ENCODE data around the gene DUSP18.
"Not testable (repeated sequence)": the region's sequence is repeated elsewhere in the genome, so short reads cannot be mapped to it uniquely, and the experiment has no call there.

DUSP18 gene

DNA sequence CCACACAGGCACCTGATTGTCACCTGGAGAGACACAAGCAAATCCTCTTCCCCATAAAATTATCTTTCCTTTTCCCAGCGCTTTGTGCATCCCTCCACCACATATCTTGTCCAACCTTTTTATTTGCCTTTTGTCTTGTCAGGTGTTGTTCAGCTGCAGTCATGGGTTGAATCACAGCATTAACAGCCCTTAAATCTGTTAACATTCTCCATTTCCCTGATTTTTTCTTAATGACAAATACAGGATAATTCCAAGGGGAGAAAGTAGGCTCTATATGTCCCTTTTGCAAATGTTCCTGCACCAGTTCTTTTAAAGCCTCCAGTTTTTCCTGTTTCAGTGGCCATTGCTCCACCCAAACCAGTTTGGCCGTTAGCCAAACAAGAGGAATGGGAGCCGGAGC is 8.9 kb upstream of the DUSP18 start:
- DNase-seq: not testable (repeated sequence)

DNA sequence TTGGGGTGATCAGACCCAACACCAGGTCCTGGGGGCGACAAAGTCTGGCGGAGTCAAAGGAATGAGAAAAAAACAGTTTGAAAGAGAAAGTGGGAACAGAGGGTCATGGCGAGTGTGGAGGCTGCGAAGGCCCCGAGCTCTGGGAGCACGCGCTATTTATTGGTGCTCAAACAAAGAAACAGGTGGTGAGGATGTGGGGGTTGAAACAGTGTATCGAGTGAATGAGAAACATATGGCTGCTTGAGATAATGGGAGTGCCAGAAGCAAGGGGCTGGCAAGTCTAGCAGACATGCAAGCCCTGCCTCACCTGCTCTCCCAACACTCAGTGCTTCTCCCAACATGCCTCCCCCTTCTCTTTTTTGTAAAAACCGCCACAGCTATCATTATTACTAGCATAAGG is 7.8 kb upstream of the DUSP18 start:
- no peak for DNase-seq

DNA sequence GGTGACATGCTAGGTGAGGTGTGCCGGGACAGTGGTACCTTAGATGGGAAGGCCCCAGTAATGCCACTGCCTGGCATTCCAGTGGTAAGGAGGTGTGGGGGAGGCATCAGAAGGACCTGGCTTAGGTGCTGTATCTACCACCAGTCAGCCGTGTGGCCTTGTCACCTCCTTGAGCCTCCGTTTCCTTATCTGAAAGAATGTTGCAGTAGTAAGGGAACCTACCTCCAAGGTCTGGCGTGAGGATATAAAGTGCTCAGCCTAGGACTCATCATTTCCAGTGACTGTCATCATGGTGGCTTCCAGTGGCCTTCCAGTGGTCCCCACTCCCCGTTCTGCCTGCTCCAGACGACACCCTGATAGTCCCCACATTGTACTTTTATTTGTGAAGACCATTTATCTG is 6.8 kb upstream of the DUSP18 start:
- DNase-seq: no peak

DNA sequence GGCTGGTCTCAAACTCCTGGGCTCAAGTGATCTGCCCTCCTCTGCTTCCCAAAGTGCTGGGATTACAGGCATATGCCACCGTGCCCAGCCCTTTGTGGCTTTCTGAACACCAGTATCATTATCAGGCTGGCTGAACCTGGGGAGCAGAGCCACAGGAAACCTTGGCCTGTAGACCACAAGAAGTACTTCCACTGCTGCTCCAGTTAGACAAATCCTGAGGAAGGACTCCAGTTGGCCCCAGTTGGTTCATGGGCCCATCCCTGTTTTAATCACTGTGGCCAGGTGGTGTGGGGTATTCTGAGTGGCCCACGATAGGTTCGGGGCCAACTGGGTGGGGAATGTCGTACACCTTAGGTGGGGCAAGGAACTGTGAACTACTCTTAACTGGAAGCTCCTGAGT is 5.5 kb upstream of the DUSP18 start:
- no peak for DNase-seq

DNA sequence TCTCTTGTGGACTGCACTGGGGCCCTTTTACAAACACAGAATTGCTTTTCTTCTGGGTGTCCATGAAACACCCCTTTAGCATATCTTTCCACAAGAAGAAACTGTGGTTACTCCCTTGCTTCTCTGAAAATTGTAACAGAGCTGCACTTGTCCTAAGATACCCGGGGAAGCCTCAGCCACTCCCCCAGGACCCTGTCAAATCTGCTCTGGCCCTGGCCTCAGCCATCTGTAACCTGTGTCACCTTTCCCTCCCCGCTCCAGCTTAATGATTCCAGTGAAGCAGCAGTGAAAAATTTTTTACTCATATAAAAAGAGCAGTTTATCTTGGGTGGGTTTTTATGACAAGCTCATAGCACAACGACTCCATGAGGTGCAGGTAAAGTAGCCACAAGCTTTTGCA is 3.4 kb upstream of the DUSP18 start:
- DNase-seq: no peak

DNA sequence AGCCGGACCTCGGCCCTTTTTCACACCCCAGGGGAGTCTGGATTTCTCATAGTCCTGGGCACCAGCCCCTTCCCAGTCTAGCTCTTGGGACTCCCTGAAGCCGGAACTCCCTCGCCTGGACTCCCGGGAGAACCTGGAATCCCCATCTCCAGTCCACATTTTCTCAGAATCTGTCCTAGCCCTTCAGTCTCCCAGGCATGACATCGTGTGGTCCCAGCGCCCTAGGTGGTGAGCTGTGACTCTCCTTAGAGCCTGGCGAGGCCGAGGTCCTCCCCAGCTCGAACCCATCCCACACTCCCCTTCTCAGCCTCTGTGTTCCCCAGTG is 673 bp upstream of the DUSP18 start:
- DNase-seq: no peak

DNA sequence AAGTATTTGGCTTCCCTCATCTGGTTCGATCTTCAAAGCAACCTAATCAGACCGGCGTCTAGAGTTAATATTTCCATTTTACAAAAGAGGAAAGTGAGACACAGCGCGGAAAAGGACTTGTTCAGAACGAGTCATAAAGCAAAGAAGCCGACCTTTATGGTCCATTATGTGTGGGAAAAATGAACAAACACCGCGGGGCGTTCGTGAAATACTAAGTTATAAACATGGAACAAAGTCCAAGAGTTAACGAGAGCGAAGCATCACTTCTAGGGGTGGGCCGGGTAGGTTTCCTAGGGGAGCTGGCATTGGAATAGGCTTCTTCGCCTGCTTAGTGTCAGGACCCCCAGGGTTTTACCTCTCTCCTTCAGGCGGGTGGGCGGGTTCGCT is 575 bp downstream of the DUSP18 start:
- no peak for DNase-seq

DNA sequence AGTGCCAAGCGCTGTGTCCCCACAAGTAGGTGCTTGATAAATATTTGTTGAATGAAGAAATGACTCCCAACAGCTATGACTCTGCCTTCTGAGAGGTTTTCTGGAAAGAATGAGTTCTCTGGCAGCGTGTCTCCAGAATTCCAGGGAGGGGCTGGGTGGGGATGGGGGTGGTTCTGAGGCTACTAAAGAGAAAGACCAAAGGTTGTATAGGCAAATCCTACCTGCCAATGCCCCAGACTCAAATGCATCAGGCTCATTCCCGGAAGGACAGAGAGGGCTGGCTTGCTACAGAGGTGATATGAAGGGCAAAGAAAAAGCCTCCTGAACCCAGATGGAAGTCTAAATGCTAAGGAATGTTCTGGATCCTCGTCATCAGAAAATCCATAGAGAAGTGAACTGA is 1.9 kb downstream of the DUSP18 start:
- no peak for DNase-seq

DNA sequence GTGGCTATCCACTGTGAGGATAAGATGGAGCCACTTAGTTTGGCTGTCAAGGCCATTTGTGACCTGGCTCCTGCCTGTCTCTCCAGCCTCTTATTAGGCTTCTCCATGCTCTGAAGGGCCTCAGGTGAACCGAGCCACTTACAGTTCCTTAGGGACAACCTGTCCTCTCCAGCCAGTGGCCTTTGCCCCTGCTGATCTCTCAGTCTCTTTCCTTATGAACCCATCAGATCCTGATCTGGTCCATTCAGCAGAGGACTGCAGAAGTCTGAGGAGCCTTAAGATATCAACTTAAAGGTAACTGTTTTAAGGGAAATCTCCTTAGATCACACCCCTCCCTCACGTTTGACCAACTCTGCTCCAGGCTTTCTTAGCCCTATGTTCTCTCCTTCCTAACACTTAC is 2.4 kb downstream of the DUSP18 start:
- DNase-seq: no peak

DNA sequence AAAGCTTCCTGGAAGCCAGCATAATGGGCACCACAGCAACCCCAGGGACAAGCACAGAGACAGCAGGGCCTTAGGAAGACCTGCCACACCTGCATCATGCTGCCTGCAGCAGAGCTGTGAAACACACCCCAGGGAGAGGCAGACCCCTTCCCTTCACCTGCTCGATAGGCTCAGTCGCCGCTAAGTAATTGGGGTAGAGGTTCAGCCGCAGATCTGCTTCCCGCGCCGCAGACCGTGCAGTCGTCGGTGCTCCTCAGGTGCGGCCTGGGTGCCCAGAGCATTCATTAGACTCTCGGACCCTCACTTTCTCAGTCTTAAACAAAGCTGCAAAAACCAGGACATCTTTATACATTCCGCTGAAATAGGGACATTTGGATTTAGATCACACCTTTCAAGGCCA is 2.9 kb downstream of the DUSP18 start:
- DNase-seq: no peak

DNA sequence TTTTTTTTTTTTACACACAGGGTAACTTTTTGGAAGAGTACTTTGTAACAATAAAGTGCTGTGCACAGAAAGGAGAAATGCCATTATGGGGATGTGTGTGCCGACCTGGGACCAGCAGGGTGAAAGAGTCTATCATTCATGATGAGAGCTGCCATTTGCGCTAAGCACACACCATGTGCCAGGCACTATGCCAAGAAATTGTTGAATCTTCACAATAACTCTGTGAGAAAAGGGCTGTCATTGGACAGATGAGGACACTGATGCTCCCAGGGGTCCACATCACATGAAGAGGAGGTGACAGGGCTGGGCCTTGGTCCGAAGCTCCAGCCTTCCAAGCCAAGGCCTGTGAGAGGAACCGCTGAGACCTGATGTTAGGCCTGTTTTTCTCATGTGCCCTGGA is 5.6 kb downstream of the DUSP18 start:
- no peak for DNase-seq

DNA sequence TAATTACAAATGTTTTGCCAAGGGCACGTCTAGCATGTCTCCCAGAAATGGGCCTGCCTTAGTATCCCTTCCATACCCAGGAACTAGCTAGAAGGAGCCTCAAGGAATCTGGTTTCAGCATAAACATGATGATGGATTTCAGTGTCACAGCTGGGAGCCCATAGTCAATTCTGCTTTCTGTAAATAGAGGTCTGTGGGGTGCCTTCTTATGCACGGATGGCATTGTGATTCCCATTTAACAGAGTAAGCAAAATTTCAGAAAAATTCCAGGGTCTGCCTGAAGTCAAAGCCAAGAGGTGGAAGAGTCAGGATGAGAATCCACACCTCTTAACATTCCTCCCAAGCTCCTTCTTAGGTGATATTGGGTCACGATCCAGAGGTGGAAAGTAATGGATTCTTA is 12.1 kb downstream of the DUSP18 start:
- no peak for DNase-seq

DNA sequence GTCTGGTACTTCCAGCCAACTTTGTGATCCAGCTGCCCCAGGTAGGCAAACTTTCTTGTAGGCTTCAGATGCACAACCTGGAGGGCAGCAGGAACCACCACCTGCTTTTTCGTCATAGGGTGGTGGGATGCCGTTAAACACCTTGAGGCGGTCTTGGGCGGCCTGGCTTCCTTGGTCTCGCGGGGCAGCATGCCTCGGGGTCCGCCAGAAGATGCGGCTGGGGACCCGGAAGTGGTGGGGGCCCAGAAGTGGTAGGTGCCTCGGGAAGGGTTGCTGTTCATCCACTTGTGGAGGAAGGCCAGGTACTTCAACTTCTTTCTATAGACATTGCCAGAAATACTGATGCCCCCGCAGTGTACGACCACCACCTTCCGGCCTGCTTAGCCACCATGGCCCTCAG is 13.3 kb downstream of the DUSP18 start:
- DNase-seq: no peak

DNA sequence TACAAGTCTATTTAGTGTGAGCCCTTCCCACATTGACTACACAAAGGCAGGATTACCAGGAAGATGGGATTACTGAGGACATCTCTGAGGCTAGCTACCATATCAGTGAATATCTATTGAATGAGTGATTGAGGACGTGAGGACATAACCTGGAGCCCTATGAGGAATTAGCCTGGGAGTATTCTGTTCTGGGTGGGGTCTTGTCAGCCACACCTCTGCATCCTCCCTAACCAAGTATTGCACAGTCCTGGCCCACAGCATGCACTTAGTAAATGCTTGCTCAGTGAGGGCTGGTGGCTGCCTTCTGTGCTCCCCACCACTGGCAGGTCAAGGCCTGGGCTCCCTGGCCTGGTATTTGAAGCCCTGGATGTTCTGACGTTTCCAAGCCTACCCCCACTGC is 14.8 kb downstream of the DUSP18 start:
- no peak for DNase-seq

DNA sequence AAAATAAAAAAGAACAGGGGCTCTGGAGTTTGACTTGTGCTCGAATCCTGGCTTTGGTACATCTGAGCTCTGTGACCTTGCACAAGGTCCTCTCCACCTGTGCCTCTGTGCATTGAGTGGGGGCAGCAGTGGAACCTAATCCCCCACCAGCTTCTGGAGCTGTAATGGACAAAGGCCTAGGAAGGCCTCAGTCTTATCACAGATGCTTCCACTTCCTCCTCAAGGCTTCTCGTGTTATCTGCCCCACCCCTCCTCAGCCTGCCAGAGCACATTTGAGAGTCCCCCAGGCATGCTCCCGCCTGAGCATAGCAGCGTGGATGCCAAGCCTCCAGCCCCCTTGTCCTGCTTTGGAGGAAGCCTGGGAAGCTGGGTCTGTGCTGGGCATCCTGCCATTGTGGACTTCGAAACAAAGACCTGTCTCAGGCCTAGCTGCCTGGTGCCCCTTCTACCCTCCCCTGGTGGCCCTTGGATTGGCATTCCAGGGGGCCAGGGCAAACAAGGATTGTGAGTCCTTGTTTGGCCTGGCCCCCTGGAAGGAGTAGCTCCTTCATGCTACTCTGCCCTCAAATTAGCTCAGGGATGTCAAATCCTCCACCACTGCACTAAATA is 17.1 kb downstream of the DUSP18 start:
- no peak for DNase-seq

DNA sequence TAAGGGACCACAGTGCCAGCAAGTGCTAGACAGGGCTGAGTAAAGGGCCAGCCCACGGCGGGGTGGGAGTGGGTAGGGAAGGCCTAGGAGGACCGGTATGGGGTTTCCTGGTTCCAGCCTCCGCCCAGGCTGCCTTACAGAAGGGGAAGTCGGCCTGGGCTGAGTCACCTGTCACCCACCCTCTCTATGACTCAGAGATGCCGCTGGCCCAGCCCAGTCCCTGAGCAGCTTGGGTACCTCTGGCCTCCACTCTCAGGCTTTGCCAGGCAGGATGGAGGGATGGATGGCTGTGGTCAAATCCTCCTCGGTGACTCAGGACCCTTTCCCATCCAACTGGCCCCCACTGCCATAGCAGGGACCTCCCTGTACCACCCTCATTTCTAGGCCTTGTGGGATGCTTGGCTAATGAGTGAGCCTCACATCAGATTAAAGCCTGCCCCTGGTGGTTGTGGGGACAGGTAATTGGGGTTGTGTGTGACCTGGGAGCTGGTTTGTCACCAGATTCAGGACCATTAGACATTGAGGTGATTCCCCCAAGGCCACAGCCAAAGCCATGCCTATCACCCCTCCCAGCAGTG is 18.2 kb downstream of the DUSP18 start:
- peak; percentile 80 for DNase-seq

DNA sequence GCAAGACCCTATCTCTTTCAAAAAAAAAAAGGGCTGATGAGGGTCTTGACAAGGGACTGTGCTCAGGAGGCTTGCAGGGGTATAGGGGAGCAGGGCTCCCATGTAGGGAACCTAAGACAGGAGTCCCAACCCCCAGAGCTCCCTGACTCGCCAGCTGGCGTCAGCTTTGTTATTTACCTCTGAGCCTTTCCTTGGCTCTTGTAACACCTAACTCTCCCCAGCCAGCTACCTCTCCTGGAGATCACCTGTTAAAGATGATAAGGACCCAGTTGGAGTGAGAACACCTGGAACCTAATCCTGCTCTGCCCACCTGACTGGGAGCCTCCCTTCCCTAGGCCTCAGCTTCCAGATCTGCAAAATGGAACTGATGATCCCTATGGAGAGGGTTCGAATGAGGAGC is 18.9 kb downstream of the DUSP18 start:
- DNase-seq: no peak

DNA sequence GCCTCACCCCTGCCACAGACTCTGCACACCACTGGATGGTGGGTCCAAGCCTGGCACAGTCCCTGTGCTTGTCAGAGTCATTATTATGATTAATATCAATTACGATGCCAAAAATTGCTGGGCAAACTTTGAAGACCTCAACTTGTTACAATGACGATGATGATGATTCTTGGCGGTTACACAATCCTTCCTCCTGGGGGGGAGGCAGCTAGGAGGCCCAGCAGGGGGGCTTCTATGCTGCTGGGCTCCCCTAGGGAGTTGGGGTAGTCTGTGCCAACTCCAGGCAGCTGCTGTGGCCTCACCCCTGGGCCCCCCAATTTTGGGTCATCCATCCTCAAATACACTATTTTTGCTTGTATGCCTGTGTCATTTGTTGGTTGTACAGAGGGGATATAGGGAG is 20.1 kb downstream of the DUSP18 start:
- DNase-seq: no peak

DNA sequence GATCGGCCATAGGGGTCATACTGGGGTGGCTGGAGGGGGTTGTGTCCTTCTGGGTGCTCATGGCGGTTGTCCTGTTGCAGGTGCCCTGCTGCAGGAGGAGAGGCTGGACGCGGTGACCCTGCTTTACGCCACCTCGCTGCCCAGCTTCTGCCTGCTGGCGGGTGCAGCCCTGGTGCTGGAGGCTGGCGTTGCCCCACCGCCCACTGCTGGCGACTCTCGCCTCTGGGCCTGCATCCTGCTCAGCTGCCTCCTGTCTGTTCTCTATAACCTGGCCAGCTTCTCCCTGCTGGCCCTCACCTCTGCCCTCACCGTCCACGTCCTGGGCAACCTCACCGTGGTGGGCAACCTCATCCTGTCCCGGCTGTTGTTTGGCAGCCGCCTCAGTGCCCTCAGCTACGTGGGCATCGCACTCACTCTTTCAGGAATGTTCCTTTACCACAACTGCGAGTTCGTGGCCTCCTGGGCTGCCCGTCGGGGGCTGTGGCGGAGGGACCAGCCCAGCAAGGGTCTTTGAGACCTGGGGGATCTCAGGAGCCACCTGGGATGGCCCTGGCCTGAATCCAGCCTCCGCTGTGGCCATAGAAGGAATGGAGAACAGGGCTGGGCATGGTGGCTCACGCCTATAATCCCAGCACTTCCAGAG is 21.0 kb downstream of the DUSP18 start:
- DNase-seq: no peak

DNA sequence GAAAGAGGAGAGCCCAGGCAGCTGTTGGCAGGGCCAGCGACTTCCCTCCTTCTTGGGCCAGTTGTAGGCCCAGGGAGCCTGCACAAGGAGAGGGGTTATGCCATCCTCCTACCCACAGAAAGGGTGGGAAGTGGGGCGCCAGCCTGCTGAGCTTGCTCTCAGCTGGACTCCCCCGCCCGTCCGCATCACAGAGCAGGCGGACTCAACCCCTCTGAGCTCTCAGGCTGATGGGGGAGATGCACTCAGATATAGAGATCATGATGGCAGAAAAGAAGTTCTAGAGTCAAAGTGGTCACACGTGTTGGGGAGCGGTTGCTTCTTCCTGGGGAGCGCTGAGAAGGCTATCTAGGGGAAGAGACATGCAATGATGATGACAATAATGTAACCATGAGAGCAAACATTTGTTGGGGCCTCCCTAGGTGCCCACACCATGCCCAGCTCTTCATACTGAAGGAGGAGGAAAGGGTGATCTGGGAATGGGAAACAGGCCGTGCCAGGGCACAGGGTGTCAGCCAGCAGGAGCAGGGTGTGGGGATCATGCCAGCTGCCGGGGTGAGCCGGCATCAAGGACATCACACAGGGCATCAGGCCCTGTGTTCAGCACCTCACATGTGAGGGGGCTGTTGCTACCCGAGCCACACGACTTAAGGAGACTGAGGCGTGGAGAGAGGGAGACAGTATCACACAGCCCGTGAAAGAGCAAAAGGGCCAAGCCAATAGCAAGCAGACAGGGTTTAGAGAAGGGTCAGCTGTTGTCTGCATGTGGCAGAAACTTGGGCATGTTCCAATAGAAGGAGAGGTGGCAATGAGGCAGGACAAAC is 24.4 kb downstream of the DUSP18 start:
- no peak for DNase-seq

DNA sequence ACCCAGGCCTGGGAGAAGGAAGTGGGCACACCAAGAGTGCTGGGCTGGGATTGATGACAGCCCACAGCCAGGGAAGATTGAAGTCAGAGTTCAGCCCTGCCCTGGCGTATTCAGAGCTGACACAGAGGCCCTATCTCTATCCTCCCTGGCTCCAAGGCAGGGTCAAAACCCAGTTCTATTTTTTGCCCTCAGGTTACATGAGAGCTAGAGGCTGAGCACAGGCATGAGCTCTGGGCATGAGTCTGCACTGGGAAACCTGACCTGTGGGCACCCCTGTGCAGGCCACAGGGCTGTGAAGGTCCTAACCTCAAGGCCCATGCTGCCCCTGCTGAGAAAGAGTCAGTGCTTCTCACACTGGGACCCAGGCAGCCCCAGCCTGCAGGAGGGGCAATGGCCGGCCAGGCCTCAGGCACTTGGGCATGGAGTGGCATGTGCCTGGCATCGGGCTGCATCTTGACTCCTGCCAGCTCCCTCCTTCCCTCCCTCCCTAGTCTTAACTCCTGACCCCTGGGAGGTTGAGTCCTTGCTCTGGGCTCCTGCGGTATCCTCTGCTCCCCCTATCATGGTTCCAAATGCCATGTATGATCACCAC is 26.7 kb downstream of the DUSP18 start:
- DNase-seq: no peak

DNA sequence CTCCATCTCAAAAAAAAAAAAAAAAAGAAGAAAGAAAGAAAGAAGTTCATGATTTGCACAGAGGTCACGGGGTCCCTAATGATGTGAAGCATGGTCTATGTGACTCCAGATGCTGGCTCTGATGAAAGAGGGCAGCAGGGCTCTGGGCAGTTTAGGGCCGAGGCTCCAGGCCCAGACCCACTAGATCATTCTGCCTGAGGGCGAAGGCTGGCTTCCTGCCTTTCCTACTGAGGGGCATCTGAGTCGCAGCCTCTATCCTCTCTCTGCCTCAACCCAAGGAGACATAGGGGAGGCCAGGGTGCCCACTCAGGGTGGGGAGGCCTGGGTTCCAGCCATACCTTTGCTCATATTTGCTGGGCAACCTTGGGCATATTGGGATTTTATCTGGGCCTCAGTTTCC is 27.3 kb downstream of the DUSP18 start:
- no peak for DNase-seq

DNA sequence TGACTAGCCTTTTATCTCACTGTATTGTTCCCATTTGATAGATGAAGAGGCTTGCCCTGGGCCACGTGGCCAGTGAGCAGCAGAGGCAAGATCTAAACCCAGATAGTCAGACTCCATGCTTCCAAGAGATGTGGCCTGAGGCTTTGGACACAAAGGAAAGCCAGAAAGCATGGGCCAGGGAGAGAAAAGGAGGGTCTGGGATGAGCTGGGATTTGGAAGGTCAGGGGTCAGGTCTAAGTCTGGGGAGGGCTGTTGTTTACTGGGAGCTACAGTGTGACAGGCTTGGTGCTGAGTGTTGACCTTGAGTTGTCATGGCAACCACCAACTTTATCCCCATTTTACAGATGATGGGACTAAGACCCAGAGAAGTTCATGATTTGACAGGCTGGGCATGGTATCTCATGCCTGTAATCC is 30.0 kb downstream of the DUSP18 start:
- no peak for DNase-seq

Data from CD4-positive, alpha-beta T cell treated with Interleukin-6 for 4 hours (primary cell).